Thoracic aorta (tissue), 2 donors: ENCODE data around the gene RBM26. TPM values are rescaled to one million over a fixed set of nuclear protein-coding genes. Genes with fewer than 3 reads are reported as not detected.

ENCODE experiments used
- ATAC-seq: fragments of 150-250 bp; one replicate; pipeline ENCODE4 v1.8.0; 2017; ENCODE audit warnings: low read depth; ENCODE audit not compliant: insufficient number of reproducible peaks, low FRiP score
- DNase-seq: peaks from one replicate; pipeline ENCODE4 v3.0.0-alpha.2; 2020; ENCODE audit warnings: low spot score
- H3K27ac ChIP-seq, 2 donors: fragments of 200-600 bp; sonication (generic); 1 replicate in 1 of 2; 2 replicates in 1 of 2; pipeline ENCODE4 v1.5.1; 2016; ENCODE audit warnings: mild to moderate bottlenecking in 2 of 2, moderate library complexity in 2 of 2
- H3K27me3 ChIP-seq: fragments of 200-600 bp; sonication (generic); replicated peaks from 2 replicates; pipeline ENCODE4 v1.6.0; 2016; ENCODE audit warnings: mild to moderate bottlenecking; ENCODE audit not compliant: insufficient read depth
- H3K36me3 ChIP-seq: fragments of 200-600 bp; sonication (generic); one replicate; pipeline ENCODE4 v1.5.1; 2016
- H3K4me1 ChIP-seq, 2 donors: fragments of 200-600 bp; sonication (generic); 1 replicate in 1 of 2; 2 replicates in 1 of 2; pipeline versions ENCODE4 v1.5.1 to v1.6.0; 2016; ENCODE audit warnings: low read depth in 2 of 2, mild to moderate bottlenecking in 1 of 2; ENCODE audit not compliant: control insufficient read depth in 1 of 2
- H3K4me3 ChIP-seq: fragments of 200-600 bp; sonication (generic); 2 replicates; pipeline ENCODE4 v1.5.1; 2016; ENCODE audit warnings: mild to moderate bottlenecking
- H3K9me3 ChIP-seq: fragments of 200-600 bp; sonication (generic); 2 replicates; pipeline ENCODE4 v1.5.1; 2016
- total RNA-seq, 2 donors: library from RNA; depleted of rRNA; stranded (reverse); fragments of >200 nt; gene quantifications; one replicate each; pipeline versions ENCODE4 v1.1.0 to v1.2.3, GENCODE V29; 2016
- TF ChIP-seq, protein P1 (sequence below): fragments of 200-600 bp; sonication (generic); IDR thresholded peaks from one replicate; pipeline ENCODE4 v1.5.1; 2019; ENCODE audit warnings: antibody characterized with exemption

The RBM26 gene
- total RNA-seq, 2 donors from 2014 or later = 30.9 to 55.4 TPM

DNA sequence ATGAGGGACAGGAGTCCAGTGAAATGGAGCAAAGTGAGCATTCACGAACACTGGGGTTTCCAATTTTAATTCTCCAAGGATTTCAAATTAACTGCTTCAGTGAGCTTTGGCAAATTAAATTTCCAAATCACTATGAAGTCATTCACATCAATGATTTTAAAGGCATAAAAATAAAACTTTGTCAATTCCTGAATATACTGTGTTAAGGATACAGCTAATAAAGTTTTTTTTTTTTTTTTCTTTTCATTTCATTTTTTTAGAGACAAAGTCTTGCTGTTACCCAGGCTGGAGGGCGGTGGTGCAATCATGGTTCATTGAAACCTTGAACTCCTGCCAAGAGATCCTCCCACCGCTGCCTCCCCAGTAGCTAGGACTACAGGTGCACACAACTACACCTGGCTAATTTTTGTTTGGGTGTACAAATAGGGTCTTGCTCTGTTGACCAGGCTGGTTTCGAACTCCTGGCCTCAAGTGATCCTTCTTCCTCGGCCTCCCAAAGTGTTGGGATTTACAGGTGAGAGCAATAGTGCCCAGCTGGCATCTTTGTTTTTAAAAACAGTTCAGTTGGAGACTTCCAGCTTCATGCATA is 21.9 kb downstream of the RBM26 start:
- Histone ChIP-seq H3K27ac (no peak overlapping the region), H3K4me1 (peaks cover 0 to 18% of the 10 kb centered on the region in 2 donors), H3K9me3 (no peaks in the 10 kb centered on the region), H3K27me3 (no peaks in the 10 kb centered on the region), H3K36me3 (no peaks in the 10 kb centered on the region), H3K4me3 (no peak overlapping the region)
- DNase-seq (no peak), ATAC-seq (no peak)
- TF ChIP-seq, protein P1, sequence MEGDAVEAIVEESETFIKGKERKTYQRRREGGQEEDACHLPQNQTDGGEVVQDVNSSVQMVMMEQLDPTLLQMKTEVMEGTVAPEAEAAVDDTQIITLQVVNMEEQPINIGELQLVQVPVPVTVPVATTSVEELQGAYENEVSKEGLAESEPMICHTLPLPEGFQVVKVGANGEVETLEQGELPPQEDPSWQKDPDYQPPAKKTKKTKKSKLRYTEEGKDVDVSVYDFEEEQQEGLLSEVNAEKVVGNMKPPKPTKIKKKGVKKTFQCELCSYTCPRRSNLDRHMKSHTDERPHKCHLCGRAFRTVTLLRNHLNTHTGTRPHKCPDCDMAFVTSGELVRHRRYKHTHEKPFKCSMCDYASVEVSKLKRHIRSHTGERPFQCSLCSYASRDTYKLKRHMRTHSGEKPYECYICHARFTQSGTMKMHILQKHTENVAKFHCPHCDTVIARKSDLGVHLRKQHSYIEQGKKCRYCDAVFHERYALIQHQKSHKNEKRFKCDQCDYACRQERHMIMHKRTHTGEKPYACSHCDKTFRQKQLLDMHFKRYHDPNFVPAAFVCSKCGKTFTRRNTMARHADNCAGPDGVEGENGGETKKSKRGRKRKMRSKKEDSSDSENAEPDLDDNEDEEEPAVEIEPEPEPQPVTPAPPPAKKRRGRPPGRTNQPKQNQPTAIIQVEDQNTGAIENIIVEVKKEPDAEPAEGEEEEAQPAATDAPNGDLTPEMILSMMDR = no peak

DNA sequence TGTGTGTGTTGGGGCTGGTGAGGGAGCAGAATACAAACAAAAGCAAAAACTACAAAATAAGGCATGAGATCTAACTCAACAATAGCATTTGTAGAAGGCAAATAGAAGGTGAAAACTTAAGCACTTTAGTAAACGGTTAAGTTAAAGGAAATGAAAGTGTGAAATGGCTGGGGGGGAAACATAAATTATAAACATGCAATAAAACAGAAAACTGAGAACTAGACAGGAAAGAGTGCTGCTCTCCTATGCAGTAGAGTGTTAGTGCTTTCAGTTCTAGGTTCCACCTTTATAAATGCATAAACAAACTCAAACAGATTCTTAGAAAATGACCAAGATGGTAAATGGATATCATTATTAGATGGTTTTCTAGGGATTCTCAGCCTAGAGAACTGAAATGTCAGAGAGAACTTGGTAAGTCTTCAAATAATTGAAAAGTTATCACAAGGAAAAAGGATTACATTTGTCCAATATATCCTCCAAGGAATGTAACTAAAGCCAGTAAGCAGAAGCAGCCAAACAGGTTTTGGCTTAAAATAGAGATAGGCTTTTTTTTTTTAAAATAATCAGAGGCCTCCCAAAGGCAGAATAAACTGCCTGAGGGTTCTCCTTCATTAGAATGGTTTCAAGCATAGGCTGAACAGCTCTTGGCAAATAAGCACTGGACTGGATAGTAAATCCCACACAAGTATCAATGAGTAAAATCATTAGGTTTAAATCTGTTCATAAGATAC is 23.3 kb downstream of the RBM26 start:
- no peak overlapping the region for H3K27ac ChIP-seq
- peaks cover 0 to 18% of the 10 kb centered on the region in 2 donors for H3K4me1 ChIP-seq
- TF ChIP-seq, protein P1 = no peak
- peaks cover 8% of the 10 kb centered on the region for H3K36me3 ChIP-seq
- ATAC-seq (no peak), DNase-seq (no peak)
- no peak overlapping the region for H3K4me3 ChIP-seq
- H3K27me3 ChIP-seq = no peaks in the 10 kb centered on the region
- H3K9me3 ChIP-seq = no peaks in the 10 kb centered on the region

DNA sequence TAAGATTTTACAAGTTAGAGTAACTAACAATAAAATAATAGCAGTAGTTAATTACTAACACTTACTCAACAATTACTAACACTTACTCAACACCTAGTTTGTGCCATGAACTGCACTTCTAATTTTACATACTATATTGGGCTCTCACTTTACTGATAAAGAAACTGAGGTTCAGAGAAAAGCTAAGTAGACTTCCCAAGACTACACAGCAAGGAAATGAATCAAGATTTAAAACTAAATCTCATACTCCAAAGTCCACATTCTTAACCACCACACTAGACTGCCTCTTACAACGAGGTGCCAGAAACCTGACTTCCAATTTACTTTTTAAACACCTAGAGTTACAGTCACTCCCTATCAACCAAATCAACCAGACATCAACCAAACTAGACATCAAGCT is 25.1 kb downstream of the RBM26 start:
- Histone ChIP-seq H3K27me3 (no peaks in the 10 kb centered on the region), H3K27ac (no peak overlapping the region), H3K4me1 (peaks cover 0 to 10% of the 10 kb centered on the region in 2 donors), H3K4me3 (no peak overlapping the region), H3K36me3 (peaks cover 25% of the 10 kb centered on the region), H3K9me3 (no peaks in the 10 kb centered on the region)
- TF ChIP-seq, protein P1 = no peak
- DNase-seq = no peak
- ATAC-seq = no peak

DNA sequence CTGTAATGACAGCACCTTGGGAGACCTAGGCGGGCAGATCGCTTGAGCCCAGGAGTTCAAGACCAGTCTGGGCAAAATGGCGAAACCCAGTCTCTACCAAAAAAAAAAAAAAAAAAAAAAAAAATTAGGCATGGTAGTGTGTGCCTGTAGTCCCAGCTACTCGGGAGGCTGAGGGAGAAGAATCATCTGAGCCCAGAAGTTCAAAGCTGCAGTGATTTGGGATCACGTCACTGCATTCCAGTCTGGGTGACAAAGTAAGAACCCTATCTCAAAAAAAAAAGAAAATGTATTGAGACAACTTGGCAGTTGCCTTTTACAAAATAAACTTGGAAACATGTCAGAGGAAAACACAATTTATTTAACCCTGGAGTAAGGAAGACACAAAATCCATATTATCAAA is 26.8 kb downstream of the RBM26 start:
- Histone ChIP-seq H3K4me3 (no peak overlapping the region), H3K27ac (no peak overlapping the region), H3K36me3 (peaks cover 32% of the 10 kb centered on the region), H3K9me3 (no peaks in the 10 kb centered on the region), H3K4me1 (peaks cover 0 to 6% of the 10 kb centered on the region in 2 donors), H3K27me3 (no peaks in the 10 kb centered on the region)
- ATAC-seq = no peak
- no peak for DNase-seq
- TF ChIP-seq, protein P1 = no peak

DNA sequence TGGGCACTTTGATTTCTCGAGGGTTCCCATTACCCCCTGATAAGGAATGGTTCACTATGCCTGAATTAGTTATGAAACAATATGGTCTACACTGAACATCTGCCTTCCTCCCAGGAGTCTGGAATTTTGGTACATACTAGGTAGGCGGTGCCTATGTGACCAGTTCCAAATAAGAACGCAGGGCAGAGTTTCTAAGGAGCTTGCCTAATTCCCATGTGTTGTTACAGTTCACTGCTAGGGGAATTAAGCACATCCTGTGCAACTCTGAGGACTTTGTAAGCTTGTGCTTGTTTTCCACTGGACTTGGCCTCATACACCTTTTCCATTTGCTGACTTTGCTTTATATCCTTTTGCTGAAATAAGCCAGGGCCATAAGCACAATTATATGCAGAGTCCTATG is 29.2 kb downstream of the RBM26 start:
- no peak for ATAC-seq

More for the DNA sequence above, 29.2 kb downstream of the RBM26 start:
- H3K9me3 ChIP-seq = no peaks in the 10 kb centered on the region
- H3K36me3 ChIP-seq = peaks cover 32% of the 10 kb centered on the region
- no peak overlapping the region for H3K27ac ChIP-seq
- H3K27me3 ChIP-seq = no peaks in the 10 kb centered on the region
- TF ChIP-seq, protein P1 = no peak
- no peaks in the 10 kb centered on the region for H3K4me1 ChIP-seq
- no peak for DNase-seq
- no peak overlapping the region for H3K4me3 ChIP-seq
